Breast epithelium (tissue), 4 donors: ENCODE measurements around the gene MKNK1. TPM values are rescaled to one million over a fixed set of nuclear protein-coding genes. Genes with fewer than 3 reads are reported as not detected.
A peak's percentile ranks its signal among the peaks of the same experiment; 100 is the strongest.

Experiments
- DNase-seq, 2 donors: peaks; one replicate each; pipeline ENCODE4 v3.0.0-alpha.2; 2019; ENCODE audit warnings: low spot score in 2 of 2
- H3K27ac ChIP-seq, 2 donors: fragments of 200-600 bp; sonication (generic) in 1 of 2; one replicate each; pipeline ENCODE4 v1.5.1; 2016 to 2019; ENCODE audit warnings: mild to moderate bottlenecking in 1 of 2
- H3K27me3 ChIP-seq, 2 donors: fragments of 200-600 bp; sonication (generic) in 1 of 2; one replicate each; pipeline versions ENCODE4 v1.5.1 to v1.6.0; 2017 to 2019; ENCODE audit warnings: control low read depth in 1 of 2, mild to moderate bottlenecking in 1 of 2
- H3K36me3 ChIP-seq: fragments of 200-600 bp; one replicate; pipeline ENCODE4 v1.5.1; 2019
- H3K4me1 ChIP-seq, 2 donors: fragments of 200-600 bp; sonication (generic); one replicate each; pipeline ENCODE4 v1.5.1; 2016 to 2019; ENCODE audit warnings: control low read depth in 1 of 2
- H3K4me3 ChIP-seq, 3 donors: fragments of 200-600 bp; sonication (generic); 1 replicate in 2 of 3; 2 replicates in 1 of 3; pipeline ENCODE4 v1.5.1; 2016 to 2019; ENCODE audit warnings: mild to moderate bottlenecking in 3 of 3, moderate library complexity in 2 of 3
- H3K9me3 ChIP-seq, 2 donors: fragments of 200-600 bp; sonication (generic) in 1 of 2; one replicate each; pipeline ENCODE4 v1.5.1; 2016 to 2019; ENCODE audit warnings: control low read depth in 1 of 2
- CTCF ChIP-seq, 3 donors: fragments of 450-650 bp; IDR thresholded peaks; one replicate each; pipeline ENCODE4 v1.5.1; 2016 to 2017; ENCODE audit warnings: antibody characterized with exemption in 3 of 3, mild to moderate bottlenecking in 3 of 3, moderate library complexity in 3 of 3
- POLR2A ChIP-seq: fragments of 450-650 bp; IDR thresholded peaks from one replicate; pipeline ENCODE4 v1.6.1; 2016; ENCODE audit warnings: antibody characterized with exemption, mild to moderate bottlenecking, moderate library complexity
- POLR2AphosphoS5 ChIP-seq, 3 donors: sonication (generic); formaldehyde crosslinking; IDR thresholded peaks; one replicate each; pipeline ENCODE4 v1.6.1; 2017; ENCODE audit warnings: antibody characterized with exemption in 3 of 3
- intact Hi-C: fragments of 100-400 bp; cut with DNase I; formaldehyde crosslinking; loops from one replicate; pipeline ENCODE4 v1.15.1; 2023; ENCODE audit warnings: low total_unique reads
- total RNA-seq, 3 donors: library from RNA; depleted of rRNA; stranded (reverse); fragments of >200 nt; gene quantifications; one replicate each; pipeline ENCODE4 v1.1.0, GENCODE V29; 2016

Gene MKNK1
- total RNA-seq, 3 donors from 2014 or later = 34.7 to 51.5 (median 47.2) TPM

- DNase-seq = peak; percentile 67 to 81
- no peaks in the 10 kb centered on the region for H3K36me3 ChIP-seq
- peaks cover 0 to 15% of the 10 kb centered on the region in 2 donors for H3K27me3 ChIP-seq
- peak; percentile 77 to 88 (median 87) for TF ChIP-seq CTCF (IDR thresholded peaks at IDR 0.05)
- TF ChIP-seq POLR2AphosphoS5 (IDR thresholded peaks at IDR 0.05) = no peak
- intact Hi-C loops = loop anchor here (10.0 kb wide), 1 partner anchor 473 kb away; no protein-coding TSS in a partner anchor
- peaks cover 0 to 4% of the 10 kb centered on the region in 2 donors for H3K4me1 ChIP-seq
- H3K27ac ChIP-seq = no peak overlapping the region
- H3K9me3 ChIP-seq = no peaks in the 10 kb centered on the region
- H3K4me3 ChIP-seq = no peak overlapping the region
These were observed 76.4 kb downstream of the MKNK1 start for GRCh38 chr1:46527474-46528296.

GRCh38 chr1:46526691-46527291 is 77.3 kb downstream of the MKNK1 start:
- intact Hi-C loops = loop anchor here (10.0 kb wide), 1 partner anchor 472 kb away; no protein-coding TSS in a partner anchor
- no peak for DNase-seq
- peaks cover 0 to 15% of the 10 kb centered on the region in 2 donors for H3K27me3 ChIP-seq

GRCh38 chr1:46526013-46526690 is 77.9 kb downstream of the MKNK1 start:
- H3K27ac ChIP-seq = no peak overlapping the region
- peaks cover 0 to 8% of the 10 kb centered on the region in 2 donors for H3K4me1 ChIP-seq
- H3K27me3 ChIP-seq = peaks cover 0 to 15% of the 10 kb centered on the region in 2 donors
- no peaks in the 10 kb centered on the region for H3K36me3 ChIP-seq
- no peak for TF ChIP-seq POLR2AphosphoS5 (IDR thresholded peaks at IDR 0.05)
- no peak for TF ChIP-seq CTCF (IDR thresholded peaks at IDR 0.05)
- no peak for TF ChIP-seq POLR2A
- H3K4me3 ChIP-seq = no peak overlapping the region
- intact Hi-C loops = loop anchor here (10.0 kb wide), 1 partner anchor 471 kb away; no protein-coding TSS in a partner anchor
- DNase-seq = no peak
- H3K9me3 ChIP-seq = no peaks in the 10 kb centered on the region

More at GRCh38 chr1:46526691-46527291, 77.3 kb downstream of the MKNK1 start:
- Histone ChIP-seq H3K4me3 (no peak overlapping the region), H3K27ac (no peak overlapping the region), H3K9me3 (no peaks in the 10 kb centered on the region), H3K4me1 (peaks cover 0 to 8% of the 10 kb centered on the region in 2 donors), H3K36me3 (no peaks in the 10 kb centered on the region)
- no peak for TF ChIP-seq POLR2AphosphoS5 (IDR thresholded peaks at IDR 0.05)
- TF ChIP-seq CTCF (IDR thresholded peaks at IDR 0.05) = no peak
- no peak for TF ChIP-seq POLR2A

GRCh38 chr1:46525253-46525983 is 78.7 kb downstream of the MKNK1 start:
- H3K4me1 ChIP-seq = peaks cover 0 to 8% of the 10 kb centered on the region in 2 donors
- H3K4me3 ChIP-seq = no peak overlapping the region
- no peak for DNase-seq
- no peak overlapping the region for H3K27ac ChIP-seq
- peaks cover 0 to 14% of the 10 kb centered on the region in 2 donors for H3K27me3 ChIP-seq
- intact Hi-C loops = loop anchor here (10.0 kb wide), 1 partner anchor 471 kb away; no protein-coding TSS in a partner anchor
- TF ChIP-seq POLR2AphosphoS5 (IDR thresholded peaks at IDR 0.05) (no peak), CTCF (IDR thresholded peaks at IDR 0.05) (no peak), POLR2A (no peak)
- no peaks in the 10 kb centered on the region for H3K9me3 ChIP-seq
- no peaks in the 10 kb centered on the region for H3K36me3 ChIP-seq
